Measurements from ENCODE around the gene CRACR2B.
A peak's percentile ranks its signal among the peaks of the same experiment; 100 is the strongest.

The CRACR2B gene

GRCh38 chr11:868802-869201 is 41.1 kb downstream of the CRACR2B start:
- no peak for DNase-seq (ENCODE audit: low spot score)

GRCh38 chr11:869399-870126 is 41.8 kb downstream of the CRACR2B start:
- no peak for DNase-seq (ENCODE audit: low spot score)

- DNase-seq (ENCODE audit: low spot score): no peak
Observed at GRCh38 chr11:870127-870413, 42.4 kb downstream of the CRACR2B start.

GRCh38 chr11:870418-870817 is 42.7 kb downstream of the CRACR2B start:
- DNase-seq (ENCODE audit: low spot score): no peak

- no peak for DNase-seq (ENCODE audit: low spot score)
Observed at GRCh38 chr11:871472-871871, 43.8 kb downstream of the CRACR2B start.

GRCh38 chr11:872799-873198 is 45.1 kb downstream of the CRACR2B start:
- DNase-seq (ENCODE audit: low spot score): no peak

GRCh38 chr11:873706-874105 is 46.0 kb downstream of the CRACR2B start:
- DNase-seq (ENCODE audit: low spot score): no peak

- DNase-seq (ENCODE audit: low spot score): no peak
Observed at GRCh38 chr11:875203-875602, 47.5 kb downstream of the CRACR2B start.

- DNase-seq (ENCODE audit: low spot score): no peak
Observed at GRCh38 chr11:875769-876301, 48.1 kb downstream of the CRACR2B start.

GRCh38 chr11:876545-876944 is 48.8 kb downstream of the CRACR2B start:
- DNase-seq (ENCODE audit: low spot score): peak; percentile 37

- DNase-seq (ENCODE audit: low spot score): no peak
Observed at GRCh38 chr11:877565-877964, 49.8 kb downstream of the CRACR2B start.

- no peak for DNase-seq (ENCODE audit: low spot score)
Observed at GRCh38 chr11:880447-880846, 52.7 kb downstream of the CRACR2B start.

All from AG20443 (cell line).